RKO (cell line): ENCODE measurements around the gene KCNQ2.
"Not testable (repeated sequence)": the region's sequence is repeated elsewhere in the genome, so short reads cannot be mapped to it uniquely, and the experiment has no call there.

Experiments
- DNase-seq: peaks from one replicate; pipeline ENCODE4 v3.0.0-alpha.2; 2016; ENCODE audit warnings: low spot score

The KCNQ2 gene

GRCh38 chr20:63471981-63472831, at the start of gene KCNQ2:
Gene KCNQ2, minus strand, starts transcription at chr20:63472655. Its CDS starts 192 bp downstream, at chr20:63472463.
- no peak for DNase-seq

DNA sequence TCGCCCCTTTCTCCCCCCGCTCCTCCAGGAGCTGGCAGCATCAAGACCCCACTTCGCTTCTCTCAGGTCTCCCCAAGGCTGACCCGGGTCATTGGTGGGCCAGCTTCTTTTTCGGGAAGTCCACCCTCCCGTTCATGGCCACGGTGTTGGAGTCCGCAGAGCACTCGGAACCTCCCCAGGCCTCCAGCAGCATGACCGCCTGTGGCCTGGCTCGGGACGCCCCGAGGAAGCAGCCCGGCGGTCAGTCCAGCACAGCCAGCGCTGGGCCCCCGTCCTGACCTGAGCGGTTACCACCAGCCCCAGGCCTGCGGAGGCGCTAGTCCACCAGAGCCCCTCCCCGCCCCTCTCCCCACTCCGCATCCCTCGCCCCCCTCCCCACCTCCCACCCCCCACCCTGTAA, 49.1 kb upstream of the KCNQ2 start:
- no peak for DNase-seq

DNA sequence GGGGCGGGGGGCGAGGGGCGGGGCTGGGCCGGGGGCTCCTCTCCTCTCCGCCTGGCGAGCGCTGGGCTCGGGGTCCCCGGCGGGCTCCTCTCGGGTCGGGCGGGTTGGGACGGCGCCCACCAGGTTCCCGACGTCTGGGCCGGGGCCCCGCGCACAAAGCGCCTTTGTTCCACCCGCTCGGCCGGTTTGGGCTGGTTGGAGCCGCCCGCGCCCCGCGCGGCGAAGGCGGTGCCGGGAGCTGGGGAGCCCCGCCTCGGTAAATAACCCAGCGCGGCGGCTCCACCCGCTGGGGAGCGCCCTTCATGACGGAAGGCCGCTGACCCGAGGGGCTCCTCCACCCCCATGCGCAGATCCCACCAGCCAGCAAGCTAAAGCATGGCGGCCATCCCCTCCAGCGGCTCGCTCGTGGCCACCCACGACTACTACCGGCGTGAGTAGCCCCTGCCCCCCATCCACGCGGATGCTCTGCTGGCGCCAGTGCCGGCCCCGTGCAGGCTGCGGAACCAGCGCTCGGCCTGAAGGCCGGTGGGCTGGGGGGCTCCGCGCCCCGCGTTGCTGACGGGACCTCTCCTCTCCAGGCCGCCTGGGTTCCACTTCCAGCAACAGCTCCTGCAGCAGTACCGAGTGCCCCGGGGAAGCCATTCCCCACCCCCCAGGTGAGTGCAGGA, 48.6 kb upstream of the KCNQ2 start:
- peak; percentile 78 for DNase-seq

- peak; percentile 83 for DNase-seq
Observed at GRCh38 chr20:63520504-63520933, 48.1 kb upstream of the KCNQ2 start, which contains the start of gene PPDPF. Gene PPDPF, plus strand, starts transcription at chr20:63520765. Its CDS starts 544 bp downstream, at chr20:63521309.

DNA sequence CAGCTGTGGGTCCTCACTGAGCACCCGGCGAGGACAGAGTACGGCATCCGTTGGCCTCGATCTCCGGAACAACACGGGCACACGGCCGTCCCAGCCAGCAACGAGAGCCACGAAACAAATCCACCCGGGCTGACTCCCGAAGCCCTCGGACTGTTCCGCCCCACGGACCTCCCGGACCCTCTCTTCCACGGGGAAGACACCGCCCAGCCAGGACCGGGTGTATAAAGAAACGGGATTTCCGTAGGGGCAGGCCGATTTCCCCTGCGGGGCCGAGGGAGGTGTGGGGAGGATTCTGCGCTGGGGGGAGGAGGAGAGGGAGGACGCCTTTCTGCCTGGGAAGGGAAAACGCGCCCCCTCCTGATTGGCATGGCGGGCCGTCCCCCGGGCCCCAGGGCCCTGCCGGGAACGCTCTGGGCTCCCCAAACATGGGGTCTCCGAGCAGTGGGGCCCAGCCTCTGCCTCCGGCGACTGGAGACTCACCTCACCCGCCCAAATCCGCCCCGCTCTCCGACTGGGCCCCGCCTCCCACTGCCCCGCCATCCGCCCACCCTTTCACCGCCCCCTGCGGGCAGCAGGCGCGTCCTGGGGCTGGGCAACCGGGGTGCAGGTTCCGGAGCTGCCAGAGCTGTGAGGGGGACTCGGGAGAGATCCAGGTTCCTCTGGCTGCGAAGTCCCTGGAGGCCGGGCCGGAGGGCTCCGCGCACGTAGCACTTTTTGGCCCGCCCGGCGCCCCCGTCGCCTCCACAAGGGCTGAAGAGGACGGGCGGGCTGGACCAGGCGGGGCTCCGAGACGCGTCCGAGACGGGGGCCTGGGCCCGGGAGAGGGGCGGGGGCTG, 47.4 kb upstream of the KCNQ2 start:
- peak; percentile 83 for DNase-seq

GRCh38 chr20:63518946-63519667, 46.7 kb upstream of the KCNQ2 start:
- no peak for DNase-seq

GRCh38 chr20:63518351-63518861, 46.0 kb upstream of the KCNQ2 start:
- no peak for DNase-seq

- DNase-seq: no peak
Observed at GRCh38 chr20:63517376-63518309, 45.2 kb upstream of the KCNQ2 start.

- DNase-seq: not testable (repeated sequence)
Observed at GRCh38 chr20:63514520-63514919, 42.1 kb upstream of the KCNQ2 start.

DNA sequence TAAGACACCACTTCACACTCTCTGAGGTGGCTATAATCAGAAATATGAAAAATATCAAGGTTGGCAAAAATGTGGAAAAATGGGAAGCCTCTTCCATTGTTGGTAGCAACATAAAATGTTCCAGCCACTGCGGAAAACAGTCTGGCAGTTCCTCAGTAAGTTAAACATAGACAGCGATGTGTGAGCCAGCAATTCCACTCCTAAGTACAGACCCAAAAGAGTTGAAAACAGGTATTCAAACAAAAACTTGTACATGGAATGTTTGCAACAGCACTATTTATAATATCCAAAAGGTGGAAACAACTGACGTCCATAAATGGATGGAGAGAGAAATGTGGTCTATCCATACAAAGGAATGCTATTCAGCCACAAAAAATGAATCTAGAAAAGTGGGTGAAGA, 40.8 kb upstream of the KCNQ2 start:
- no peak for DNase-seq

GRCh38 chr20:63509088-63509564, 36.7 kb upstream of the KCNQ2 start:
- no peak for DNase-seq

- no peak for DNase-seq
Observed at GRCh38 chr20:63508072-63508768, 35.8 kb upstream of the KCNQ2 start.

DNA sequence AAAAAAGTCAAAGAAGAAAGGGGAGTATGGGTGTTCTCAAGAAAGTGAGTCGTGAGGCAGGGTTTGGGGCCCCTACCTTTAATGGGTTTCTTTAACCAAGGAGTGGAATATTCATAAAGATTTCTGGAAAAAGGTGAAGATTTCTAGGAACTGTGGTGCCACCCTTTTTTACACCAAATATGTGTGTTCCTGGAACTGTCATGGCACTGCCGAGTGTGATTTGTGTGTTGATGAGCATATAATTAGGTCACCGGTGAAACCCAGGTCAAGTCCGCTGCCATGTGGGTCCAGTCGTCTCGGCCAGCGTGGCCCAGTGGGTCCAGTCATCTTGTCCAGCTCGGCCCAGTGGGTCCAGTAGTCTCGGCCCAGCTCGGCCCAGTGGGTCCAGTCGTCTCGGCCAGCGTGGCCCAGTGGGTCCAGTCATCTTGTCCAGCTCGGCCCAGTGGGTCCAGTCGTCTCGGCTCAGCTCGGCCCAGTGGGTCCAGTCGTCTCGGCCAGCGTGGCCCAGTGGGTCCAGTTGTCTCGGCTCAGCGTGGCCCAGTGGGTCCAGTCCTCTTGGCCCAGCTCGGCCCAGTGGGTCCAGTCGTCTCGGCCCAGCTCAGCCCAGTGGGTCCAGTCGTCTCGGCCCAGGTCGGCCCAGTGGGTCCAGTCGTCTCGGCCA, 34.8 kb upstream of the KCNQ2 start:
- DNase-seq: no peak

- no peak for DNase-seq
Observed at GRCh38 chr20:63505723-63506122, 33.3 kb upstream of the KCNQ2 start.

- DNase-seq: no peak
Observed at GRCh38 chr20:63505281-63505680, 32.8 kb upstream of the KCNQ2 start.

GRCh38 chr20:63504642-63505041, 32.2 kb upstream of the KCNQ2 start:
- DNase-seq: no peak

GRCh38 chr20:63503524-63503923, 31.1 kb upstream of the KCNQ2 start:
- DNase-seq: no peak

- DNase-seq: no peak
Observed at GRCh38 chr20:63502671-63503172, 30.3 kb upstream of the KCNQ2 start.
